T-helper 1 cell treated with Interleukin-12 subunit alpha and Interleukin-12 subunit beta and Interleukin-4 antibody, amounts not matched to agents 30 ng/mL and 1 ng/mL, for 36 hours (primary cell): ENCODE results near the gene ZNF521. TPM values are rescaled to one million over a fixed set of nuclear protein-coding genes. Genes with fewer than 3 reads are reported as not detected.

Experiments
- intact Hi-C: fragments of 100-400 bp; cut with micrococcal nuclease; formaldehyde crosslinking; loops from one replicate; pipeline ENCODE4 v1.15.1; 2024
- total RNA-seq: library from RNA; stranded (reverse); gene quantifications from 2 replicates; pipeline ENCODE4 v1.2.3, GENCODE V29; 2022

Gene ZNF521
- total RNA-seq, 1 donor from 2014 or later = not detected

DNA sequence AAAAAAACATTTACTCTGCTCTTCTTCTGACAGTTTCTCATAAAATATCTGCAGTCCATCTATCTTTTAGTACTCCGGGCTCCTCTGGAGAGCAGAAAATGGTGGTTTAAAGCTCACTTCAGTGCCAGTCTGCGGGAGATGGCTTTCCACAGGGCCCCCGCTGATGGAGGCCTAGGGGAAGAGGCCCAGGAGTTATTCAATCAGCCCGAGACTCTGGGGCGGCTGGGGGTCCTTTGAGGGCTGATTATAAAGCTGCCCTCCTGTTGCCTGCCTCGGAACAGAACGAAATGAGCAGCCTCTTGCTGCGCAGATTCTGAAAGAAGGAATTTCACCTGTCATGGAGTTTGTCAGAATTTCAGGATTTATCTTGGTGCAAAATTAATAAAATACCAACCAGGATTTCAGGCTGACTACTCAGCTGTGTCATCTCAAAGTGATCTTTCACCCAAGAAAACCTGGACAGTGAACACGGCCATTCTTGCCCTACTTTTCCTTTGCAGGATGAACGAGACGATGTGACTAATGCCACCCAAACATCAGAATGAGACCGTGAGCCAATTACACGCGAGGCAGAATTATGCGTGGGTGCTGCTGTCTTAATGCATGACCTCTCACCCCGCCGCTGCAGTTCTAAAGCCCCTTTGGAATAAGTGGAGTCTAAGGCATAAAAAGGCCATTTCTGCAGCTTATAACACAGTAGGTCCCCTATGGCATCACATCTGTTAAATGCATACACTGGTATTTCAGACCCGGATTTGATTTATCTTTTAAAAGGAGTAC is 273.8 kb downstream of the ZNF521 start:
- intact Hi-C loops = no loop called here

DNA sequence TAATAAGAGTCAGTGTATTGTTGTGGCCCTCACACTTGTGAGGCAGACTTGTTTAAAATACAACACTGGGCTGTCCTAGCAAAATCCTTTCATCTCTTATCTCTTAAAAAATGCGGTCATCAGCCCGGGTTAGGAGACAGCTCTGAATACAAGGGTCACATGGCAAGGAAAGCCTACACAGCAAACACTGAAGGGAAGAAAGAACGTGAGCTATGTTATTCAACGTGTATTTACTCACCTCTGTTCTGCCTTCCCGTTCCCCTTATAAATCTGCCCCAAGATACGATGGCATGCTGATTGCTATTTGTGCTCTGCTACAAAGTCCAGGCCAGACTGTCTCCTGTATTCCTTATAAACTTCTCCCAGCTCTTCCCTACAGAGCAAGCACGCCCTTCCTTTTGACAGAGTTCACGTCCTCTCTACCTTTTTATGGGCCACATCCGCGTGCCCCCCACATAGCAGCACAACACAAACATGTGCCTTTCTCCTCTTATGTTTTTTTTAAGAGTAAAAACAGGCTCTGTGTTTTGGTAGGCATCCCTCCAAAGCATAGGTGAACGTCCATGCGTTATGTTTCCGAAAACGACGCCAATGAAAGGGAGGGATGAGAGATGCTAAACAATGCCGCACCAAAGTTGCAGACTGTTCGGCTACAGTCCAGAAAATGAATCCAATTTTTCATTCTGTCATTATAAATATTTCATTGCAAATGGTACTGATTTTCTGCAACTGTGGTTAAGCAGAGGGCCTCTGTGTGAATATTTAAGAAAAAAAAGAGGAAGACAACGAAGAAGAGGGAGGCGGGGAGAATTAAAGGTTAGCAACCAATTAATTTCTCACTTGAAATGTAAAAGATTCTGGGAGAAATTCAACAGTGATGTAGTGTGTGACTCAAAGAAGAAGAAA is 274.7 kb downstream of the ZNF521 start:
- intact Hi-C loops = no loop called here

DNA sequence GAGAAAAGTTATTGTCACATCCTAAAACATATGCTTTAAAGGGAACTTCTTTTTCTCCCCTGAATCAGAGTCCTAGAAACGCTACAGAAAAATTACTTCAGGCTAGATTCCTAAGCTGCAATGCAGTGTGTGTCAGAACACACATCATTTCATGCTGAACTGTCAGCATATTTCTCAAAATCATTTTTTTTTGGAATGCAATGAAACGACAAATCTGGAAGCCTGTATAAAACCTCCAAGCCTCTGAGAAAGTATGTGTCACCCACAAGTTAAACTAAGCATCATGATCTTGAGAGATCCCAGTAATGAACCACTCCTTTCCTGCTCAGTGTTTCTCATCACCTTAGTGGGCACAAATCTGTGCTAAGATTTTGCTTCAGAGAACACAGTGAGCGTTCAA is 276.2 kb downstream of the ZNF521 start:
- intact Hi-C loops = no loop called here

DNA sequence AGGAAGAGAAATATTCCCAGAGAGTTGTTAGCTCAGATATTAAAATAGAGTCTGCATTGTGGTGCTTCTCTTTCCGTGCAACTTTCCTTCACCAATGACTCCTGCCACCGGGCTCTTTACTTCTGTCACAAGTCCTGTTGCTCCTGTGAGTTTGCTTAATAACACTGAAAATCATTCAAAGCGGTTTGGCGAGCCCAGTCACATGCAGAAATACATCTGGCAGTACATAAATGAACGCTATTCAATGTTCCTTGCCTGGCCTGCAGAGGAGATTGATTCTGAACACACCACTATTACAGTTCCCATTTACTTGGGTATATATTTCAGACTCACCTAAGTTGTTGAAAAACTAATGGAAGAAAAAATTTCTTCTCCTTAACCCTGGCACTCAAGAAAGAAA is 276.6 kb downstream of the ZNF521 start:
- intact Hi-C loops = no loop called here

DNA sequence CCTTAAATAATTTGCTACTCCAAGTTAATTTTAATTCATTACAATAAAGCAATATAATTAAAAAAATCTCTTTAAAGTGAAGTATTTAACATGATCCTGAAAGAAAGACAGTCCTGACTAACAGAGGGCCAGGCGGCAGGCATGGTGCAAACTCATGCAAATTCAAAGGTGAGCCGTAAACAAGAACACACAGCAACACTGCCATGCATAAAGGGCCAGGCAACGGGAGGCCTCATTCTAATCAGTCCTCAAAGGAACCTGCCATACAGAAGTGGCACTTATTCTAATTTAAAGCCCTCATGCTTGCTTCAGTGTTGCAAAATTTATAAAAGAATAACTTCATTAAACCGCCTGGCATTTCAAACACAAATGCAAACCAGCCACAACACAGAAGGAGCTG is 277.0 kb downstream of the ZNF521 start:
- intact Hi-C loops = no loop called here

DNA sequence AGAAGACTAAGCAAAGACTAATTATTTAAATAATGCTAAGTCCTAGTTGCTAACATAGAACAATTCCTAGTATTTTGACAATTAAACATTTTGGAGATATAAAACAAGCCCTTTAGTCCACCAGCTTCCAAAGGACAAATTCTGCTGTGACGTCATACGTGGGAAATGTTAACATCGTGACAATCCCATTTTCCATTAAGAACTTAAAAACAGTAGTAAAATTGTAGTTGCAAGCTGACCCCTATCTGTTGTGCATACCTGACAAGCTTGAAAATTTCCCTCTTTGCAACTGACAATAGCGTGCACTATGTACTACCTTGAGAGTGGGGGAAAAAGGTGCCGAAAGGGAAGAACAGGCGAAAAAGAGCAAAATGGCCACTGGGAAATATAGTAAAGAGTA is 279.8 kb downstream of the ZNF521 start:
- intact Hi-C loops = no loop called here

DNA sequence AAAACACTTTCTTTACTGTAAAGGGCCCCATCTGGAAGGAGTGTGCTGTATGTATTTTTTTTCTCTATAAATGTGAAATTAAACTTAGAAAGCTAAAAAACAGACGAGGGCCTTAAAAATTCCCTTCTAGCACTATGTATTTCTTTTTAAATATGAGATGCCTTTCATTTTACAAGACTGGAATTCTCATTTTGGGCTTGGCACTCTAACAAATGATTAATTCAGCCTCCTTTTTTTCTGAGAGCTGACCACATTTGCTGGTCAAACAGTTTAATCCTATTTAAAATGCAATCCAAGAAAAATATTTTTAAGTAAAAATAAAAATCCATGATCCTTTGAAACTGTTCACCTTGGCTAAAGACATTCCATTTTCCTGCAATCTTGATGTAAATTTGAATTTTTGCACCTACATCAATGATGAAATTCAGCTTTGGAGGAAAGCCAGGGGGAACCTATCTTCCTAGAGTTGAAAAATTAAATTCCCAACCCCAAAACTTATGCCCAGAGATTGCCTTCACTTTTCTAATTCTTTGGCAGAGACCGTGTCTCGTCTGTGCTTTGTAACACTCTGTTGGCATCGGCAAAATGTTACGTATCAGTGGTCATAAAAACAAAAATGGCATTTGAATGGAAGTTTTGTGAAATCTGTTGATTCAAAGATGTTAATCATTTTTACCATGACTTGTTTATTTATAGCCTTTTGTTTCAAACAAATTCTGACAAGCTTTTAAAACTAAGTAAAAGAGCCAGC is 284.5 kb downstream of the ZNF521 start:
- intact Hi-C loops = no loop called here

DNA sequence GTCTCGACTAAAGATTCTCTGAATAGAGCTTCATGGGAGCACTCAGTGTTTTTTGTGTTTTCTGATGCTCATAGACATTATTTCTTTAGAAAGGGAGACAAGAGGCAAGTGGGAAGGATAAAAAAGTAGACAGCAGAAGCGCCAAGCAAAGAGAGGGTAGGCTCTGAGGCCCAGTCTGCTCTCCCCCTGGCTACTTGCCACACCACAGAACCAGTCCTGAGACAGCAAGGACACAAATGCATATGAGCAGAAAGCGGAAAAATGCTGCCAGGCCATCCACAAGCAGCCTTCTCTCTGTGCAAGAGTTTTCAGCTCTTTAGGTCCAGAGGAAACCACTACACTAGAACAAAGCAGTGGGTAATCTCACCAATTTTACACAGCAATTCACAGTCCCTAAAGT is 285.4 kb downstream of the ZNF521 start:
- intact Hi-C loops = no loop called here

DNA sequence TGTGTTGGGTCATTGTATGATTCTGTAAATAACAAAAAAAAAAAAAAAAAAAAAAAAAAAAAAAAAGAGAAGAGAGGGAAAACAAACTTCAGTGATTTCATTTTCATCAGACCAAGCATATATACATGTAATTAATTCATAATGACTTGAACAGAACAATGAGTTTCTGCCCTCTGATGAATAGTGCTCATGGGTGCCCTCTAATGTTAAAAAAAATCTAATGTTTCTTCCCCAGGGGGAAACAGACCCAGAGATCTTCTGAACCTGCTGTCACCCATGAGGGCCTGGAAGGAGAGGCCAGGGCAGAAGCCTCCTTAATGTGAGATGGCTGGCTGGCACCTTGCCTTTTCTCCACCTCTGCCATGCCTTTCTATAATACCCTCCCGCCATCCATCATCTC is 289.2 kb downstream of the ZNF521 start:
- intact Hi-C loops = no loop called here

DNA sequence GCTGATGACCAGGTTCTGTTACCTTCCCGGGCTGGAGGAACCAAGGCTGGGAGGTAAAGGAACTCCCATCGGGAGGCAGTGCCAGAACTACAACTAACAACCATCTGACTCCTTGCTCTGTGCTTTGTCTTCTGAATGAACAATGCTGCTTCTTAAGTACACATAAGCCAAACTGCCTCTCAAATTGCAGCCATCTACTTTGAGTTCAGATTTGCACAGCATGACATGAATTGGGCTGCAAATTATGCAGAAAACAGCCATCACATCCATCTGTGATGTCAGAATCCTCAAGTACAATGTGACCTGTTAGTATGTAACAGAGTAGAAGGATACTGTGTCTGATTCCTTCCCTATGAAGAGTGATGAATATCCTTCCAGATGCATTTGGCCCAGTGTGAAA is 290.6 kb downstream of the ZNF521 start:
- intact Hi-C loops = no loop called here

DNA sequence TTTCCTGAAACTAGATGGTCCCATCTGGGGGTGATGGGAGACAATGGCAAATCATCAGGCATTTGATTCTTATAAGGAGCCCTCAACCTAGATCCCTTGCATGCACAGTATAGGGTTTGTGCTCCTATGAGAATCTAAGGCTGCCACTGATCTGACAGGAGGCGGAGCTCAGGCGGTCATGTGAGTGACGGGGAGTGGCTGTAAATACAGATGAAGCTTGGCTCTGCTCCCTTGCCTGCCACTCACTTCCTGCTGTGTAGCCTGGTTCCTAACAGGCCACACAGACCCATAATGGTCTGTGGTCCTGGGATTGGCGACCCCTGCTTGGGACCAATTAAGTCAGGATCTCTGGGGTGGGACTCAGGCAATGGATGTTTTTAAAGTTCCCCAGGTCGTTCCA is 293.4 kb downstream of the ZNF521 start:
- intact Hi-C loops = no loop called here

DNA sequence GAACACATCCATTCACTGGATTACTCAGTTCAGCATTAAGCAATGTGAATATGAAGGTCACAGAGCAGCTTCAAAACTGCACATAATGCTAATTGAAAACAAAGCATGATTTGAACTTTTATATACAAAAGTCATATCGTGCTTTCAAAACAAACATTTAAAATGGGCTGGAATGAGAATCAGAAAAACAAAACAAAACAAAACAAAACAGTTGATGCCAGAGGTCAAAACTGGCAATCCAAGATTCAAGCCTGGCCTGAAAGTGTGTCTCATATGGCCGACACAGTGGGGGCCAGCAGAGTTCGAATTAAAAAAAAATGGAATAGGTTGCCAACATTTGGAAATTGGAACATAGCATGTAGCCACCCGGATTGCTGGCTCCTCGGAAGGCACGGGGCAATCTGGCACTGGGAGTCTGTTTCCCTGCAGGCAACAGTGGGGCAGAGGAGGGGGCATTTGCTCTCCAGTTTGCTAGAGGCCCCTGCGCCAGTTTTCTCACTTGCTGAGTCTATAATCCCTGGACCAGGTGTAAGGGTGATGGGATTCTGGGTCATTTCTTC is 294.4 kb downstream of the ZNF521 start:
- intact Hi-C loops = no loop called here

DNA sequence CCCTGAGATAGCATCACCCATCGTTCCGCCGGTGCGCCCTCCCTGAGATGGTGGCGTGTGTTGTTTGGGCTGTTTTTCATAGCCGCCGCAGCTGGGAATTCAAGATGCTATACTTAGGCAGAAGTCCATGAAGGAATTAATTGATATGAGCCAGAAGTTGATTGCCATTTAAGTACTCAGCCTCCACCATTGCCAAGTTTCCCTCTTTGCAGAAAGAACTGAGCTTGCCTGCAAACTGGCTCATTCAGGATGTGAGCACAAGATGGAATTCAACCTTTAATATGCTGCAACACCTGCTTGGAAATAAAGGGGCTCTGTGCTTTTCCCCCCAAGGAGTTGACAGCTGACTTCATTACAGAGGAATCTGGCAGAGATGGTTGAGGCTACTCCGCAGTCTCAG is 295.5 kb downstream of the ZNF521 start:
- intact Hi-C loops = no loop called here

DNA sequence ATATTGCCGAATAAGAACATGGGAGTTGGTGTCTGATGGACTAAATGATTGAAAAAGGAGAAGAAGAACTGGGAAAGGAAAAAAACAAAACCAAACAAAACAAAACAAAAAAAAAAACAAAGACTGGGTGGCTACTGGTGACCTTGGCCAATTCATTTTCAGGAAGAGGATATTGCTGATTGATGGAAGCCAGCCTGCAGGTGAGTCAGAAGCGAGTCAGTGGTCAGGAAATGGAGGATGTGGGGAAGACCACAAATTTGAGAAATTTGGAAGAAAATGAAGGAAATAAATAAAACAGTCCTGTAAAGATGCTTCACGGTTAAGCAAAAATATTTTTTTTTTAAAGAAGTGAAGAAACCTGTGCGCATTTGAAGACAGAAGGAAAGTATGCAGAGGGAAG is 296.9 kb downstream of the ZNF521 start:
- intact Hi-C loops = no loop called here

DNA sequence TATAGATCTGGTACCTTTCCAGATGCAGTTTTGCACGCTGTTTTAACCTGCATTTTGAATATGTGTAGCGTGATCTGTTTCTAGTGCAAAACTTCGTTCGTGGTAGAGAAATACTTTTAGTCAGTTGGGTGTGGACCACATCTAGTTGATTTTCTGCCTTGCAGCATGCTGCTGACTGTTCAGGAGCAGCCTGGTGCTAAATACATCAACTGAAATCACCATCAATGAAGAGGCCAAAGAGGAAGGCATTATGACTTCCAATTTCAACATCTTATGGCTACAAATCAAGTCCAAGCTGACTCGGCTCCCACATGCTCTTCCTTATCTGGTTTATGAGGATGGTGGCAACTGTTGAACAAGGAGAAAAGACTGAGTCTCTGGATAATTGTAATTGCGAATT is 298.5 kb downstream of the ZNF521 start:
- intact Hi-C loops = no loop called here

DNA sequence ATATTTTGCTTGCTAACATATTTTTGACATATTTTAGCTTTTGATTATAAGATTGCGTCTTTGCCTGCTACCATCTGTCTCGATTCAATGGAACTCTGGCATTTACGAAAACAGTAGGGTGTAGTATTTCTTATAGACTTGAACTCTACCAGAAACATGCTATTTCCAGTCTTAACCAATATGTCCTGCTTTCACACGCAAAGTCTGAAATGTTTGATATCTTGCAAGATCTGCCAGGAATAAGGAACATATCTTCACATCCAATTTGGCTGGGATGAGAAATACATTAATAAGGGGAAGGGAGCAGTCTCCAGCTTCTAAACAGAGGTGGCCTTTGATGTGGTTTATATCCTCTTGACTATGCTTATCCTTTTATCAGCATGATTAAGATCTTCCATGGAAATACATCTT is 299.4 kb downstream of the ZNF521 start:
- intact Hi-C loops = no loop called here

DNA sequence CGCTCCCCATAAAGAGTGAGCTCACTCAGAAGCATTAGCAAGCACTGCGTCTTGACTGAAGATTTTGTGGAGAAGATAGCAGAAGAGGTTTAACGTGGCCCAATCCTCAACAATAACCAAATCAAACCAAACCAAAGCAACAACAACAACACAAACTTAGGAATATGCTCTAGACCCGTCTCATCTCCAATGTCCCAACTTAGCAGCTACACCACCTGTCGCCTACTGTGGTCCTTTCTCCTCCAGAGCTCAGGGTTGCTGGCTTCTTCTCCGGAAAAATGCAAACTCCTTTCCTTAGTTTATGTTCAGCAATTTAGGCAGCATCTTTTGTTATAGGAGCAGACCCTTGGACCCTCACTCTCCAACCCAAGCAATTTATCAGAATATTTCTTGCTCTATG is 301.4 kb downstream of the ZNF521 start:
- intact Hi-C loops = no loop called here

DNA sequence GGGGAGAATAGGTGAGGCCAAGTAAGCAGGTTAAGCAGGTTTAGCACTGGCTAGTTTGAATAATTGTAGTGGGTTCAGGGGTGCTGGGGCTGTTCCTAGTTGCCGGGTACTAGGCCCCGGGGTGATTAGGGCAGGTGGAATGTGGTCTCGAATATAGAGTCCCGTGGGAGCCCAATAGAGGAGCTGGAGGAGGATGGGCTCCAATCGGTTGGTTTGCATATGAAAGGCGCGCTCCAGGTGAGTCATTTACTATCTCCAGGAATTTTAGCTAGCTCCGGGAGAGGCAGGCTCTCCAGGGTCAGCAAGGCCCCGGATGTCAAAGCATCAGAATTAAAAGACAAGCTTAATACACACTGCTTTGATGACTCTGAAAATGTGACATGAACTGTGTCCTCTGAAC is 304.0 kb downstream of the ZNF521 start:
- intact Hi-C loops = no loop called here

DNA sequence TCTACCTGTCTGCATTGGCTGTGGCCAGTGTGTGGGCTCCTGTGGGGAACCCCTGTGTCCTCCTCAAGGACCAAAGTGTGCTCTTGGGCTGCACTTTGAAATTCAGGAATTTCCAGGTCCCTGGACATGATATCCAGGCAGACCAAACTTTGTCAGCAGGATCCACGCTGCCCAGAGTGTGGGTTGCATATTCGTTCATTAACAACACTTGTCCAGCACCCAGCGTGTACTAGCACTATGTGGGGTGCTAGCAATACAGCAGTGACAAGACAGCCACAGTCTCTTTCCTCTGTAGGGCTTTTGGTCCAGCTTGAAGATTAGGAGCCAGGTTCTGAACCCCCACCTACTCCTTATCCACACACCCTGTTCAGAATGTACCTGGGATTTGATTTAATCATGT is 304.5 kb downstream of the ZNF521 start:
- intact Hi-C loops = no loop called here

DNA sequence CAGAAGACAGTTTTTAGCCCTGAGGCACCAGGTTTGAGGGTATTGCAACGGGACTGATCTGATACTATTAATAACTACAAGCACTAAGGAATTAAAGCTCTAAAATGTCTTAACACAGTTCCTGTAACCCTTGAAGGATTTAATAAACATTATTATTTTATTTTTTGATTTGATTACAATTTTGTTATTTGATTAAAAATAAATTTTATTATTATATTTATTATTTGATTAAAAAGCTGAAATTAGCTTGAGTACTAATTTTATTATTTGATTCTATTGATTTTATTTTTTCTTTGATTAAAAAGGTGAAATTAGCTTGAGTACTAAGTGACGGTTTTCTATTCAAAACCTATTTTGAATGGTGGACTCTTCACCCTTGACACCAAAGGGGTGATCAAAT is 307.3 kb downstream of the ZNF521 start:
- intact Hi-C loops = no loop called here

DNA sequence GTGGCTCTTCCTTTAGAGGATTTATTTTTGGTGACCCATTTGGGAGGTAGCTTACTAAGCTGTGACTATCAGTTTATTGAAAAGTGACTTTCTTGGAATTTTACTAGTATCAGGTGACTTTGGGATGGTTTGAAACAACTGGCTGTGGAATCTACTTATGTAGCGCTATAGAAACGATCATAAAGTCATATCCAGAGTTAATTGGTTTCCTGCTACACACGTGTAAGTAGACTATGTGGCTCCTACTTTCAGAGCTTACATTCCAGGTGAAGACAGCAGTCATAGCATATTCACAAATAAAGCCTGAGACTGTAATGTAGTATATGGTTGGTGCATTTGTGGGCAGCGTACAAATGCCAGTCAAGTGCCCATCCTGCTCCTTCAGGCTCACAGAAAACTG is 308.9 kb downstream of the ZNF521 start:
- intact Hi-C loops = no loop called here

DNA sequence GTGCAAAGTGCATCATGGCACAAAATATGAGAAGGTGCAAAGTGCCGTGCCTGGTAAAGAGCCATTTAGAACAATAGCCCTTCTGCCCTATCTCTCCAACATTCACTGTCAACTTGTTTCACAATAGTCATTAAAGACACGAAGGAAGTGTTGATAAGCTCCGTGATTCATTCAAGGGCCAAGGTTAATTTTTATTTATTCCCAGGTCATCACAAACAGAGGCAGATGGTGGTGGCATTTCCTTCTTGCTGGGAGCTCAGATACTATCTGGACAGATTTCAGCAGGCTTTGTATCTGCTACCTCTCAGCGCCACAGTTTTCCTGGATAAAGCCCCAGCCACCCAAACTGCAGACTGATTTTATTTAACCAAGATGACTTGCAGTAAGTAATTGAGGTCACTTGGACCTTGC is 309.3 kb downstream of the ZNF521 start:
- intact Hi-C loops = no loop called here
